ENCODE data around the gene G2E3. TPM values are rescaled to one million over a fixed set of nuclear protein-coding genes. Genes with fewer than 3 reads are reported as not detected.
"Not testable (repeated sequence)": the region's sequence is repeated elsewhere in the genome, so short reads cannot be mapped to it uniquely, and the experiment has no call there.

Gene G2E3
- total RNA-seq, 1 experiment from 2014 or later: 31.3 TPM

GRCh38 chr14:30573966-30574365, 15.0 kb downstream of the G2E3 start:
- intact Hi-C loops (cut with micrococcal nuclease; ENCODE audit: unreplicated experiment): no loop called here
- H3K27me3 Mint-ChIP-seq (ENCODE audit: unreplicated experiment): no peaks in the 10 kb centered on the region
- peaks cover 31% of the 10 kb centered on the region for H3K4me1 Mint-ChIP-seq (ENCODE audit: low read depth, unreplicated experiment)
- H3K36me3 Mint-ChIP-seq (ENCODE audit: insufficient read depth, unreplicated experiment): no peaks in the 10 kb centered on the region
- H3K27ac Mint-ChIP-seq (ENCODE audit: unreplicated experiment): no peak overlapping the region
- DNase-seq: no peak
- no peak for TF ChIP-seq CTCF (IDR thresholded peaks at IDR 0.05; ENCODE audit: unreplicated experiment)
- H3K9me3 Mint-ChIP-seq (ENCODE audit: low read depth, unreplicated experiment): no peaks in the 10 kb centered on the region
- no peak overlapping the region for H3K4me3 Mint-ChIP-seq (ENCODE audit: low read depth, unreplicated experiment)
- CTCF ChIA-PET: no interaction called here
- no TSS peak for BruUV-seq (replicated peaks)

GRCh38 chr14:30574777-30575176, 15.8 kb downstream of the G2E3 start:
- H3K27me3 Mint-ChIP-seq (ENCODE audit: unreplicated experiment); DNase-seq; CTCF ChIA-PET; intact Hi-C loops (cut with micrococcal nuclease; ENCODE audit: unreplicated experiment); H3K27ac Mint-ChIP-seq (ENCODE audit: unreplicated experiment); H3K9me3 Mint-ChIP-seq (ENCODE audit: low read depth, unreplicated experiment); BruUV-seq (replicated peaks); H3K4me3 Mint-ChIP-seq (ENCODE audit: low read depth, unreplicated experiment); H3K36me3 Mint-ChIP-seq (ENCODE audit: insufficient read depth, unreplicated experiment): not testable (repeated sequence)
- H3K4me1 Mint-ChIP-seq (ENCODE audit: low read depth, unreplicated experiment): peaks cover 23% of the 10 kb centered on the region

- H3K4me1 Mint-ChIP-seq (ENCODE audit: low read depth, unreplicated experiment); H3K4me3 Mint-ChIP-seq (ENCODE audit: low read depth, unreplicated experiment); DNase-seq; CTCF ChIA-PET; H3K27ac Mint-ChIP-seq (ENCODE audit: unreplicated experiment); BruUV-seq (replicated peaks); H3K9me3 Mint-ChIP-seq (ENCODE audit: low read depth, unreplicated experiment); H3K27me3 Mint-ChIP-seq (ENCODE audit: unreplicated experiment); intact Hi-C loops (cut with micrococcal nuclease; ENCODE audit: unreplicated experiment); H3K36me3 Mint-ChIP-seq (ENCODE audit: insufficient read depth, unreplicated experiment): not testable (repeated sequence)
Measured at GRCh38 chr14:30576333-30576732, 17.4 kb downstream of the G2E3 start.

GRCh38 chr14:30580616-30581282, 21.8 kb downstream of the G2E3 start:
- DNase-seq: no peak
- CTCF ChIA-PET: no interaction called here
- intact Hi-C loops (cut with micrococcal nuclease; ENCODE audit: unreplicated experiment): no loop called here
- BruUV-seq (replicated peaks): no TSS peak
- Mint-ChIP-seq H3K4me1 (ENCODE audit: low read depth, unreplicated experiment) (no peaks in the 10 kb centered on the region), H3K36me3 (ENCODE audit: insufficient read depth, unreplicated experiment) (peaks cover 6% of the 10 kb centered on the region), H3K27me3 (ENCODE audit: unreplicated experiment) (no peaks in the 10 kb centered on the region), H3K27ac (ENCODE audit: unreplicated experiment) (no peak overlapping the region), H3K4me3 (ENCODE audit: low read depth, unreplicated experiment) (no peak overlapping the region), H3K9me3 (ENCODE audit: low read depth, unreplicated experiment) (peaks cover 5% of the 10 kb centered on the region)
- TF ChIP-seq CTCF (IDR thresholded peaks at IDR 0.05; ENCODE audit: unreplicated experiment): no peak

GRCh38 chr14:30581283-30581625, 22.3 kb downstream of the G2E3 start:
- H3K27me3 Mint-ChIP-seq (ENCODE audit: unreplicated experiment): no peaks in the 10 kb centered on the region
- intact Hi-C loops (cut with micrococcal nuclease; ENCODE audit: unreplicated experiment): no loop called here
- H3K9me3 Mint-ChIP-seq (ENCODE audit: low read depth, unreplicated experiment): peaks cover 5% of the 10 kb centered on the region
- H3K4me1 Mint-ChIP-seq (ENCODE audit: low read depth, unreplicated experiment): no peaks in the 10 kb centered on the region
- DNase-seq: no peak
- CTCF ChIA-PET: no interaction called here
- TF ChIP-seq CTCF (IDR thresholded peaks at IDR 0.05; ENCODE audit: unreplicated experiment): no peak
- BruUV-seq (replicated peaks): TSS peak; percentile 24
- no peak overlapping the region for H3K4me3 Mint-ChIP-seq (ENCODE audit: low read depth, unreplicated experiment)
- peaks cover 6% of the 10 kb centered on the region for H3K36me3 Mint-ChIP-seq (ENCODE audit: insufficient read depth, unreplicated experiment)
- H3K27ac Mint-ChIP-seq (ENCODE audit: unreplicated experiment): no peak overlapping the region

All from Calu3 (cell line).